CD4-positive, CD25-positive, alpha-beta regulatory T cell (primary cell): ENCODE data around the gene ZBTB32. TPM values are rescaled to one million over a fixed set of nuclear protein-coding genes. Genes with fewer than 3 reads are reported as not detected.

Experiments
- ATAC-seq, 2 donors: fragments of 150-1000 bp; cut with Tn5 transposase; one replicate each; pipeline ENCODE4 v1.10.0; 2021; ENCODE audit warnings: low read depth in 2 of 2, moderate number of reproducible peaks in 2 of 2, moderate library complexity in 1 of 2
- DNase-seq, 3 donors: peaks; one replicate each; pipeline versions ENCODE4 v3.0.0 to v3.0.0-alpha.2; 2012 to 2022; ENCODE audit warnings: mixed read lengths in 1 of 3
- H3K27ac ChIP-seq: one replicate; pipeline ENCODE4 v1.7.0; 2013; ENCODE audit warnings: mild to moderate bottlenecking, low read length; ENCODE audit not compliant: insufficient read depth, poor library complexity, severe bottlenecking
- H3K27me3 ChIP-seq: one replicate; pipeline ENCODE4 v1.7.0; 2013; ENCODE audit warnings: low read length; ENCODE audit not compliant: control insufficient read depth, insufficient read depth
- H3K36me3 ChIP-seq: one replicate; pipeline ENCODE4 v1.7.0; 2013; ENCODE audit warnings: mild to moderate bottlenecking, low read length, moderate library complexity; ENCODE audit not compliant: control insufficient read depth, insufficient read depth
- H3K4me1 ChIP-seq: 2 replicates; pipeline ENCODE4 v1.7.0; 2013; ENCODE audit warnings: mild to moderate bottlenecking, low read length; ENCODE audit not compliant: insufficient read depth, control insufficient read depth, poor library complexity, severe bottlenecking
- H3K4me3 ChIP-seq: one replicate; pipeline ENCODE4 v1.7.0; 2013; ENCODE audit warnings: low read depth, mild to moderate bottlenecking, low read length, moderate library complexity
- H3K9me3 ChIP-seq, 2 experiments: 1 replicate in 1 of 2; 2 replicates in 1 of 2; pipeline ENCODE4 v1.7.0; 2013; ENCODE audit warnings: low read length in 2 of 2, mild to moderate bottlenecking in 1 of 2, moderate library complexity in 1 of 2; ENCODE audit not compliant: control insufficient read depth in 2 of 2
- H3K27ac Mint-ChIP-seq, 3 donors: one replicate each; pipeline ENCODE4 v1.8.0; 2020 to 2022; ENCODE audit warnings: mild to moderate bottlenecking in 3 of 3, mixed read lengths in 3 of 3, moderate library complexity in 2 of 3
- H3K27me3 Mint-ChIP-seq: one replicate; pipeline ENCODE4 v1.8.0; 2022; ENCODE audit warnings: mild to moderate bottlenecking, mixed read lengths
- H3K36me3 Mint-ChIP-seq: one replicate; pipeline ENCODE4 v1.8.0; 2020; ENCODE audit warnings: mixed read lengths
- H3K4me1 Mint-ChIP-seq, 4 donors: one replicate each; pipeline ENCODE4 v1.8.0; 2020 to 2022; ENCODE audit warnings: mixed read lengths in 4 of 4, mild to moderate bottlenecking in 1 of 4
- H3K4me3 Mint-ChIP-seq, 4 donors: one replicate each; pipeline ENCODE4 v1.8.0; 2020 to 2022; ENCODE audit warnings: mild to moderate bottlenecking in 4 of 4, mixed read lengths in 4 of 4, moderate library complexity in 3 of 4
- H3K9me3 Mint-ChIP-seq, 7 donors: one replicate each; pipeline ENCODE4 v1.8.0; 2020 to 2022; ENCODE audit warnings: mixed read lengths in 7 of 7, mild to moderate bottlenecking in 3 of 7, moderate library complexity in 2 of 7
- polyA plus RNA-seq, 4 donors: library from polyadenylated mRNA; unstranded; fragments of 300-500 nt; fragmentation: Illumina TruSeq; gene quantifications; one replicate each; pipeline ENCODE4 v1.2.3, GENCODE V29; 2021
- total RNA-seq: library from RNA; stranded (reverse); gene quantifications from one replicate; pipeline ENCODE4 v1.2.3, GENCODE V29; 2022

Gene ZBTB32
- total and polyA plus RNA-seq, 5 donors from 2014 or later = 3.1 to 42.0 (median 5.2) TPM

DNA sequence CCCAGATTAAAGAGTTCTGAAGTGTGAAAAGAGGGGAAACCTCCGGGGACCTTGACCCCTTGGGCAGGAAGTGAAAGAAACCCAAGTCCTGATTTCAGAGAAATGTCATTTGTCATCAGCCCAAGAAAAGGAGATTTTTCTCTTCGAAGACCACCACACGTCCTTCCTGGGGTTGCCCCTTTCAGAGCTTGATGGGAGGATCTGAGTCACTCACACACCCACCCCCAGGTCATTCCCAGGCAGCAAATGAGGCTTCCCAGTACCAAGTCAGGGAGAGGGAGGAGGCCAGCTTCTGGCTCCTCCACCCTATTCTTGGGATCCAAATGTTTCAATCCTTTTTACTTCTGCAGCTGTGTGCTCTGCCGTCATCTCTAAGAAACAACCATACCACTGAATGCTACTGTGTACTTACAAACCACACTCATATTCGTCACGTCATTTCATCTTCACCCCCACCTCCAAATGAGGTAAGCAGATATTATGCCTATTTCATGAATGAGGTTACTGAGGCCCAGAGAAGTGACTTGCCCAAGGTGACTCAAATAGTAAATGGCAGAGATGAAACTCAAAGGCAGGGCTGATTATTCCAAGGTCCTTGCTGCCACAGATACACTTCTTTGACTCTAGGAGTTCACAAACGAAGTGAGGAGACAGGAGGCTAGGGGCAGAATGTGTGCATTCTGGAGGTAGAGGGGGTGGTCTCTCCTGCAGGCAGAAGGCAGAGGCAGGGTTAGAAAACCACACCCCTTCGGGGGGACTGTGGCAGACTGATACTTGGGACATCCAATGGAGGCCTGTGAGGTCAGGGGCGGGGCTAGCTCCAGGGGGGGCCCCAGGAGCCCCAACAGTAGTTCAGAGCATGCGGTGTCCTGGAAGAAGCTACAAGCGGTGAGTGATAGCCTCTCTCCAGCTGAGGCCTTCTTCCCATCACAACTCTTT, 8.5 kb downstream of the ZBTB32 start:
- DNase-seq (peak; percentile 62 to 91 (median 81)), ATAC-seq (peak; percentile 32 to 33)
- Mint-ChIP-seq H3K4me3 (peak overlapping the region; percentile 85 to 93 (median 88)), H3K36me3 (no peaks in the 10 kb centered on the region), H3K27ac (peak overlapping the region; percentile 95 to 98 (median 95)), H3K27me3 (no peaks in the 10 kb centered on the region), H3K9me3 (no peaks in the 10 kb centered on the region), H3K4me1 (peaks cover 20 to 68% (median 48%) of the 10 kb centered on the region in 4 donors)
- Histone ChIP-seq H3K4me3 (peak overlapping the region; percentile 69), H3K27me3 (no peaks in the 10 kb centered on the region), H3K4me1 (peaks cover 68% of the 10 kb centered on the region), H3K36me3 (no peaks in the 10 kb centered on the region), H3K27ac (peak overlapping the region; percentile 95), H3K9me3 (no peaks in the 10 kb centered on the region)

DNA sequence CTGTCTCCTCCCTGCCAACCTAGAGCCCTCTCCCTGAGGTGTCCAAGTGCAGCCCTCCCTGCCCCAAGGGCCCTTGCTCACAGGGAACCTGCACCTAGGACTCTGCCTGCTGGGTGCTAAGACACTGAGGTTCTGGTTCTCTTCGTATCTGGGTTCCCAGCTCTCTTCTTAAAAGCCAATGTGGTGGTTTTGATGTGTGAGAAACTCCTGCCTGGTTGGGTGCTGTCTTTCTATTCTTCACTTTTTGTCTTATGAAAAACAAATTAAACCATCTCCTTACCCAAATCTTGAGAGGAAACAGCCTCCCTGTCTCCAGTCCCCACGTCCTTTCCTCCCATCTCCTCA, 9.1 kb downstream of the ZBTB32 start:
- H3K27ac ChIP-seq = peak overlapping the region; percentile 95
- Mint-ChIP-seq H3K9me3 (no peaks in the 10 kb centered on the region), H3K4me1 (peaks cover 20 to 69% (median 48%) of the 10 kb centered on the region in 4 donors), H3K27ac (peak overlapping the region; percentile 95 to 98 (median 95)), H3K27me3 (peaks cover under 1% of the 10 kb centered on the region), H3K36me3 (no peaks in the 10 kb centered on the region), H3K4me3 (peak overlapping the region; percentile 85 to 93 (median 88))
- H3K27me3 ChIP-seq = no peaks in the 10 kb centered on the region
- peak overlapping the region; percentile 69 for H3K4me3 ChIP-seq
- H3K36me3 ChIP-seq = no peaks in the 10 kb centered on the region
- peaks cover 70% of the 10 kb centered on the region for H3K4me1 ChIP-seq
- ATAC-seq = no peak
- DNase-seq = peak in 1 of 3 donors; percentile 41
- no peaks in the 10 kb centered on the region for H3K9me3 ChIP-seq

DNA sequence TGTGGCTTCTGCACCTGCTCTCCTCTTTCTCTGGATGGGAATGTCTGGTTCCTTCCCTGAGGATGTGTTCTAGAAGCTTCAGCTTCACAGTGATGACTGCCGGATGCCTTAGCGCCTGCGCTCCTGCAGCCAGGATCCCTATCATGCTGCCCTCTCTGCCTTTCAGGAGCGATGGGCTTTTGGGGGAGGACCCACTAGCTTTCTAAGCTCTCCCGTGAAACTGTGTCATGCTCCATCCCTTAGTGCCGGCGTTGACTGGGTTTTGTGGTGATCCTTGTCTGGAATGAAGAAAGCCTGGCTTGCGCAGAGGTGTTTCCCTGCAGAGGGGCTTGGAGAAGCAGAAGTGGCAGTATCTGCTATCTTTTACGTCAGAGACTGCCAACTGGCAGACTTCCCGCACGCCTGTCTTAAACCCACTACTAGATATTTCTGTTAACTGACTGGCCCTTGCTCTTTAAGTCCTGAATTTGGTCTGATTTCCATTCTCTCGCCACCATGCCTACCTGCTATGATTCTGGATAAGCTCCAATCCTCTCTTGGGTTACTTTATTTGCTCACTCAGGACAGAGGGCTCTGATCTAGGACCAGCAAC, 9.6 kb downstream of the ZBTB32 start:
- Mint-ChIP-seq H3K27me3 (peaks cover 4% of the 10 kb centered on the region), H3K4me3 (peak overlapping the region; percentile 85 to 93 (median 88)), H3K36me3 (no peaks in the 10 kb centered on the region), H3K27ac (peak overlapping the region; percentile 95 to 98 (median 97)), H3K9me3 (no peaks in the 10 kb centered on the region), H3K4me1 (peaks cover 20 to 72% (median 48%) of the 10 kb centered on the region in 4 donors)
- Histone ChIP-seq H3K4me3 (peak overlapping the region; percentile 69), H3K27me3 (no peaks in the 10 kb centered on the region), H3K4me1 (peaks cover 76% of the 10 kb centered on the region), H3K36me3 (no peaks in the 10 kb centered on the region), H3K27ac (peak overlapping the region; percentile 95), H3K9me3 (no peaks in the 10 kb centered on the region)
- peak in 1 of 3 donors; percentile 9 for DNase-seq
- ATAC-seq = no peak

DNA sequence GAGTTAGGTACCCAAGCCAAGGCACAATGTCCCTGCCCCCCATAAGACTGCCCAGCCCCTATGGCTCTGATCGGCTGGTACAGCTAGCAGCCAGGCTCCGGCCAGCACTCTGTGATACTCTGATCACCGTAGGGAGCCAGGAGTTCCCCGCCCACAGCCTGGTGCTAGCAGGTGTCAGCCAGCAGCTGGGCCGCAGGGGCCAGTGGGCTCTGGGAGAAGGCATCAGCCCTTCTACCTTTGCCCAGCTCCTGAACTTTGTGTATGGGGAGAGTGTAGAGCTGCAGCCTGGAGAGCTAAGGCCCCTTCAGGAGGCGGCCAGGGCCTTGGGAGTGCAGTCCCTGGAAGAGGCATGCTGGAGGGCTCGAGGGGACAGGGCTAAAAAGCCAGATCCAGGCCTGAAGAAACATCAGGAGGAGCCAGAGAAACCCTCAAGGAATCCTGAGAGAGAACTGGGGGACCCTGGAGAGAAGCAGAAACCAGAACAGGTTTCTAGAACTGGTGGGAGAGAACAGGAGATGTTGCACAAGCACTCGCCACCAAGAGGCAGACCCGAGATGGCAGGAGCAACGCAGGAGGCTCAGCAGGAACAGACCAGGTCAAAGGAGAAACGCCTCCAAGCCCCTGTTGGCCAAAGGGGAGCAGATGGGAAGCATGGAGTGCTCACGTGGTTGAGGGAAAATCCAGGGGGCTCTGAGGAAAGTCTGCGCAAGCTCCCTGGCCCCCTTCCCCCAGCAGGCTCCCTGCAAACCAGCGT, 10.4 kb downstream of the ZBTB32 start:
- DNase-seq (peak in 2 of 3 donors; percentile 24 to 58), ATAC-seq (no peak)
- no peaks in the 10 kb centered on the region for H3K27me3 ChIP-seq
- Mint-ChIP-seq H3K4me3 (peak overlapping the region; percentile 85 to 93 (median 88)), H3K36me3 (no peaks in the 10 kb centered on the region), H3K4me1 (peaks cover 20 to 78% (median 52%) of the 10 kb centered on the region in 4 donors), H3K27me3 (peaks cover 4% of the 10 kb centered on the region), H3K27ac (peak overlapping the region; percentile 95 to 98 (median 97)), H3K9me3 (no peaks in the 10 kb centered on the region)
- peaks cover 84% of the 10 kb centered on the region for H3K4me1 ChIP-seq
- peak overlapping the region; percentile 69 for H3K4me3 ChIP-seq
- H3K36me3 ChIP-seq = no peaks in the 10 kb centered on the region
- peak overlapping the region; percentile 95 for H3K27ac ChIP-seq
- H3K9me3 ChIP-seq = no peaks in the 10 kb centered on the region

DNA sequence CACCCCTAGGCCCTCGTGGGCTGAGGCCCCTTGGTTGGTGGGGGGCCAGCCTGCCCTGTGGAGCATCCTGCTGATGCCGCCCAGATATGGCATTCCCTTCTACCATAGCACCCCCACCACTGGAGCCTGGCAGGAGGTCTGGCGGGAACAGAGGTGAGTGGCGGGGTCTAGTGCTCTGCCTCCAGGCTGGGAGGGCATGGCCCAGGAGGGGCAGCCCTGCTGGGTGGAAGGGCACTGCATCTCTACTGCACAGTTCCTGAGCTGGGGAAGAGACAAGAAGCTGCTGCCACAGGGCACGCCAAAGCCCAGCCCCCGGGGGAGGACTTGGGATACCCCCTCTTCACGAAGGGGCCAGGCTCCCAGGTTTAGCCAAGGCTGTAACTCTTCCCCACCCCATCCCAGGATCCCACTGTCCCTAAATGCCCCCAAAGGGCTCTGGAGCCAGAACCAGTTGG, 11.0 kb downstream of the ZBTB32 start:
- peaks cover 3% of the 10 kb centered on the region for H3K36me3 Mint-ChIP-seq
- no peak for ATAC-seq
- Histone ChIP-seq H3K36me3 (peaks cover 5% of the 10 kb centered on the region), H3K9me3 (no peaks in the 10 kb centered on the region), H3K4me1 (peaks cover 83% of the 10 kb centered on the region), H3K4me3 (no peak overlapping the region), H3K27me3 (no peaks in the 10 kb centered on the region), H3K27ac (peak overlapping the region; percentile 95)
- peaks cover 20 to 78% (median 51%) of the 10 kb centered on the region in 4 donors for H3K4me1 Mint-ChIP-seq
- peaks cover 4% of the 10 kb centered on the region for H3K27me3 Mint-ChIP-seq
- H3K9me3 Mint-ChIP-seq = peaks cover 0 to 1% (median 0%) of the 10 kb centered on the region in 7 donors
- peak overlapping the region; percentile 92 to 95 (median 95) for H3K27ac Mint-ChIP-seq
- DNase-seq = no peak
- H3K4me3 Mint-ChIP-seq = peak overlapping the region; percentile 86 to 99 (median 94)

DNA sequence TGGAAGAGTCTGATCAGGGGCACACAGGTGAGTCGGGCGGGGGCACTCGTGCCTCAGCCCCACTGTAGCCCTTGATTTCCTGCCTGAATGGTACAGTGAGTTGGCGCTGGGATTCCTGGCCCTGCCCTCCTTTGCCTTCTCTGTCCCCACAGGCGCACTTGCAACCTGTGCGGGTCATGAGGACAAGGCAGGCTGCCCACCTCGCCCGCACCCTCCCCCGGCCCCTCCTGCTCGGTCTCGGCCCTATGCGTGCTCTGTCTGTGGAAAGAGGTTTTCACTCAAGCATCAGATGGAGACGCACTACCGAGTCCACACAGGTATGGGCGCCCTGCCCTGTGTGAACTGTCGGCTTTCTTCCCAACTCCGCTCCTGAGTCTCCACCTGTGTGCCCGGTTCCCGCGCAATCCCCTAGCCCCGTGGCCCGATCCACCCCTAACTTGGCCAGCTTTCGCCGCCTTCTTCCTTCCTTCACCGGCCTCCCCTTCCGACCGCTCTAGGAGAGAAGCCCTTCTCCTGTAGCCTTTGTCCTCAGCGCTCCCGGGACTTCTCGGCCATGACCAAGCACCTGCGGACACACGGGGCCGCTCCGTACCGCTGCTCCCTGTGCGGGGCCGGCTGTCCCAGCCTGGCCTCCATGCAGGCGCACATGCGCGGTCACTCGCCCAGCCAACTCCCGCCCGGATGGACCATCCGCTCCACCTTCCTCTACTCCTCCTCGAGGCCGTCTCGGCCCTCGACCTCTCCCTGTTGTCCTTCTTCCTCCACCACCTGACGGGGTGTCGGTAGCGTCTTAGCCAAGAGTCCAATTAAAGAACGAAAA, 11.8 kb downstream of the ZBTB32 start:
- H3K9me3 Mint-ChIP-seq = peaks cover 0 to 1% (median 0%) of the 10 kb centered on the region in 7 donors
- peak overlapping the region; percentile 92 to 95 (median 95) for H3K27ac Mint-ChIP-seq
- DNase-seq (peak in 2 of 3 donors; percentile 31 to 48), ATAC-seq (no peak)
- peaks cover 4% of the 10 kb centered on the region for H3K27me3 Mint-ChIP-seq
- peak overlapping the region; percentile 68 for H3K4me3 ChIP-seq
- H3K36me3 ChIP-seq = peaks cover 6% of the 10 kb centered on the region
- H3K4me1 Mint-ChIP-seq = peaks cover 14 to 71% (median 45%) of the 10 kb centered on the region in 4 donors
- no peaks in the 10 kb centered on the region for H3K27me3 ChIP-seq
- no peaks in the 10 kb centered on the region for H3K9me3 ChIP-seq
- H3K4me3 Mint-ChIP-seq = peak overlapping the region; percentile 86 to 99 (median 94)
- H3K27ac ChIP-seq = peak overlapping the region; percentile 95
- H3K4me1 ChIP-seq = peaks cover 75% of the 10 kb centered on the region
- H3K36me3 Mint-ChIP-seq = peaks cover 3% of the 10 kb centered on the region
